Stimulated activated memory B cell treated with anti-CD40 and anti-IgM and Interleukin-4, amounts not matched to agents 10 μg/mL and 1 μg/mL and 100 μg/mL, for 72 hours (primary cell): ENCODE results near the gene RFC2.
"Not testable (repeated sequence)": the region's sequence is repeated elsewhere in the genome, so short reads cannot be mapped to it uniquely, and the experiment has no call there.

ENCODE experiments used
- ATAC-seq: fragments of 150-1000 bp; cut with Tn5 transposase; 2 replicates; pipeline ENCODE4 v1.10.0; 2021
- H3K27ac Mint-ChIP-seq: one replicate; pipeline ENCODE4 v1.8.0; 2022; ENCODE audit warnings: mild to moderate bottlenecking, mixed read lengths
- H3K27me3 Mint-ChIP-seq: one replicate; pipeline ENCODE4 v1.8.0; 2022; ENCODE audit warnings: mixed read lengths
- H3K36me3 Mint-ChIP-seq: one replicate; pipeline ENCODE4 v1.8.0; 2022; ENCODE audit warnings: mixed read lengths
- H3K4me1 Mint-ChIP-seq: one replicate; pipeline ENCODE4 v1.8.0; 2022; ENCODE audit warnings: mixed read lengths
- H3K4me3 Mint-ChIP-seq: one replicate; pipeline ENCODE4 v1.8.0; 2022; ENCODE audit warnings: mild to moderate bottlenecking, moderate library complexity, mixed read lengths
- H3K9me3 Mint-ChIP-seq: one replicate; pipeline ENCODE4 v1.8.0; 2022; ENCODE audit warnings: mixed read lengths

Gene RFC2

GRCh38 chr7:74236284-74236683, 17.9 kb downstream of the RFC2 start:
- H3K36me3 Mint-ChIP-seq = peaks cover 67% of the 10 kb centered on the region
- H3K27me3 Mint-ChIP-seq = no peaks in the 10 kb centered on the region
- no peak overlapping the region for H3K27ac Mint-ChIP-seq
- H3K4me1 Mint-ChIP-seq = peaks cover 31% of the 10 kb centered on the region
- no peaks in the 10 kb centered on the region for H3K9me3 Mint-ChIP-seq
- ATAC-seq = no peak
- no peak overlapping the region for H3K4me3 Mint-ChIP-seq

DNA sequence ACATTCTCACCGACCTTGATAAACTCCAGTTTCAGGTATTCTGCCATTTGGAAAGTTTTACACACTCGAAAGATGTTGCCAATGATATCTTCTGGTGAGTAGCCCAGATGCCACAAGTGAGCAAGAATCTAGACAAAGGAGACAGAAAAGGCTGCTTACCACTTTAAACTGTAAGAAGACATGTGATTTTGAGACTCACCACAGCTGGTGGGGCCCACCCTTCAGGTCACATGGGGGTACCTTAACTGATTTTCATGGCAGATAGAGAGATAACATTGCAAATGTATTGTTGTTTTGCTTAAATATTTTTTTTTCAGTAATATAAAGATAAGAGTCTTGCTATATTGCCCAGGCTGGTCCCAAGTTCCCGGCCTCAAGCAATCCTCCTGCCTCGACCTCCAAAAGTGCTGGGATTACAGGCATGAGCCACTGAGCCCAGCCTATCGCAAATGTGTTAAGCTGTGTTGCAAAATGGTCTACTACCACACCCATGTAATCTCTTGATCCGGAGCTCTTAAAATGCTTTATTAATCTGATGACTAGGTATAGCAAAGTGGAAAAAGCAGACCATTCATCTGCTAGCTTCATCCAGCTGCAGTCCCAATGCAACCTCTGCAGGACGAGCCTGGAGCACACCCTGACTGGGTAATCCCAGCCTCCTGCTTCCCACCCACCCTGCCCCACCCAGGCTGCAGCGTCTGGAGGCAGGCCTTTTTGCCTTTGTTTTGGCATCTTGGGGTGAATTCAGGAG, 18.5 kb downstream of the RFC2 start:
- Mint-ChIP-seq H3K9me3 (no peaks in the 10 kb centered on the region), H3K4me1 (peaks cover 33% of the 10 kb centered on the region), H3K36me3 (peaks cover 66% of the 10 kb centered on the region), H3K27me3 (no peaks in the 10 kb centered on the region), H3K4me3 (no peak overlapping the region), H3K27ac (peak overlapping the region; percentile 33)
- ATAC-seq = no peak

GRCh38 chr7:74233655-74234285, 20.4 kb downstream of the RFC2 start:
- ATAC-seq = no peak
- H3K27ac Mint-ChIP-seq = peak overlapping the region; percentile 33
- H3K27me3 Mint-ChIP-seq = no peaks in the 10 kb centered on the region
- peaks cover 71% of the 10 kb centered on the region for H3K36me3 Mint-ChIP-seq
- no peaks in the 10 kb centered on the region for H3K9me3 Mint-ChIP-seq
- H3K4me1 Mint-ChIP-seq = peaks cover 47% of the 10 kb centered on the region
- H3K4me3 Mint-ChIP-seq = no peak overlapping the region

GRCh38 chr7:74231232-74231590, 23.0 kb downstream of the RFC2 start:
- H3K27ac Mint-ChIP-seq = peak overlapping the region; percentile 90
- peak overlapping the region; percentile 40 for H3K4me3 Mint-ChIP-seq
- H3K27me3 Mint-ChIP-seq = no peaks in the 10 kb centered on the region
- H3K9me3 Mint-ChIP-seq = no peaks in the 10 kb centered on the region
- peaks cover 57% of the 10 kb centered on the region for H3K4me1 Mint-ChIP-seq
- ATAC-seq = peak; percentile 94
- H3K36me3 Mint-ChIP-seq = peaks cover 67% of the 10 kb centered on the region

GRCh38 chr7:74230446-74231231, 23.6 kb downstream of the RFC2 start:
- ATAC-seq = peak; percentile 77
- no peaks in the 10 kb centered on the region for H3K27me3 Mint-ChIP-seq
- no peaks in the 10 kb centered on the region for H3K9me3 Mint-ChIP-seq
- H3K36me3 Mint-ChIP-seq = peaks cover 70% of the 10 kb centered on the region
- H3K4me3 Mint-ChIP-seq = peak overlapping the region; percentile 40
- H3K4me1 Mint-ChIP-seq = peaks cover 60% of the 10 kb centered on the region
- peak overlapping the region; percentile 90 for H3K27ac Mint-ChIP-seq

- Mint-ChIP-seq H3K27me3 (no peaks in the 10 kb centered on the region), H3K36me3 (peaks cover 70% of the 10 kb centered on the region), H3K27ac (peak overlapping the region; percentile 90), H3K9me3 (no peaks in the 10 kb centered on the region), H3K4me1 (peaks cover 61% of the 10 kb centered on the region), H3K4me3 (peak overlapping the region; percentile 31)
- ATAC-seq = no peak
Measured at GRCh38 chr7:74228951-74229900, 25.0 kb downstream of the RFC2 start.

GRCh38 chr7:74226633-74227032, 27.6 kb downstream of the RFC2 start:
- Mint-ChIP-seq H3K36me3 (peaks cover 74% of the 10 kb centered on the region), H3K9me3 (no peaks in the 10 kb centered on the region), H3K27me3 (no peaks in the 10 kb centered on the region), H3K27ac (peak overlapping the region; percentile 26), H3K4me1 (peaks cover 70% of the 10 kb centered on the region), H3K4me3 (no peak overlapping the region)
- ATAC-seq = no peak

GRCh38 chr7:74225400-74225799, 28.8 kb downstream of the RFC2 start:
- H3K27ac Mint-ChIP-seq = no peak overlapping the region

GRCh38 chr7:74224907-74225306, 29.3 kb downstream of the RFC2 start:
- not testable (repeated sequence) for ATAC-seq, H3K27ac Mint-ChIP-seq, H3K9me3 Mint-ChIP-seq, H3K27me3 Mint-ChIP-seq
- Mint-ChIP-seq H3K4me1 (peaks cover 60% of the 10 kb centered on the region), H3K36me3 (peaks cover 68% of the 10 kb centered on the region), H3K4me3 (peak overlapping the region; percentile 7)

More at GRCh38 chr7:74225400-74225799, 28.8 kb downstream of the RFC2 start:
- Mint-ChIP-seq H3K27me3 (no peaks in the 10 kb centered on the region), H3K9me3 (no peaks in the 10 kb centered on the region), H3K4me1 (peaks cover 62% of the 10 kb centered on the region), H3K36me3 (peaks cover 68% of the 10 kb centered on the region), H3K4me3 (no peak overlapping the region)
- ATAC-seq = no peak

DNA sequence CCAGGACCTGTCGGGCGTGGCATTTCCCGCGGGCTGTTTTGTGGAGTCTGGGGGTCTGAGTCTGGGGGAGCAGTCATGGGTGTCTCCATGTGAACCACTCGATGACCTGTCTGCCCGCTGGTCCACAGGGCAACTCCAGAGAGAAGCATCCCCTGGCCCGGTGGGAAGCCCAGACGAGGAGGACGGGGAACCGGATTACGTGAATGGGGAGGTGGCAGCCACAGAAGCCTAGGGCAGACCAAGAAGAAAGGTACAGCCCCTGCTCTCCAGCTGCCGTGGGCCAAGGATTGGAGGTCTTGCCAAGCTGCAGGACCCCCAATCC, 29.7 kb downstream of the RFC2 start:
- Mint-ChIP-seq H3K36me3 (peaks cover 68% of the 10 kb centered on the region), H3K4me1 (peaks cover 58% of the 10 kb centered on the region), H3K4me3 (no peak overlapping the region), H3K9me3 (no peaks in the 10 kb centered on the region), H3K27me3 (no peaks in the 10 kb centered on the region), H3K27ac (no peak overlapping the region)
- no peak for ATAC-seq

- Mint-ChIP-seq H3K36me3 (peaks cover 62% of the 10 kb centered on the region), H3K27ac (peak overlapping the region; percentile 25), H3K4me3 (no peak overlapping the region), H3K27me3 (no peaks in the 10 kb centered on the region), H3K9me3 (no peaks in the 10 kb centered on the region), H3K4me1 (peaks cover 52% of the 10 kb centered on the region)
- ATAC-seq = peak; percentile 31
Measured at GRCh38 chr7:74223711-74224510, 30.3 kb downstream of the RFC2 start.

- Mint-ChIP-seq H3K27ac (peak overlapping the region; percentile 25), H3K9me3 (no peaks in the 10 kb centered on the region), H3K4me3 (no peak overlapping the region), H3K4me1 (peaks cover 57% of the 10 kb centered on the region), H3K36me3 (peaks cover 67% of the 10 kb centered on the region), H3K27me3 (no peaks in the 10 kb centered on the region)
- no peak for ATAC-seq
Measured at GRCh38 chr7:74222851-74223710, 31.1 kb downstream of the RFC2 start.

DNA sequence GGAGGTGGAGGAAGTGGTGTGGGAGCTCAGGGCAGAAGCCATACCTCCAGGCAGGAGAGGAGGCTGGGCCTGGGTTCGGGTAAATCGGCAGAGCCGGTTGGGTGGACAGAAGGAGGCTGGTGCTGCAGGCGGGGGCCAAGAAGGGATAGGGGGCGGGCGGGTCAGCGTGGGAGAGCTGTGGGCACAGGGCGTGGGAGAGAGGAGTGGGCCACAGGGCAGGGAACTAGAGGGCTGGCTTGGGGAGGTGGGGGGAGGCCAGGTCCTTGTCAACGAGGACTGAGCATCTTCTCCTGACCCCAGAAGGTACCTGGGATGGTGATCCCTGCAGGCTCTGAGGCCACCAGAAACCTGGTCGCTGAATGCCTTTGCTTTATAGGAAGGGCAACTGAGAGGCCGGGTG, 32.5 kb downstream of the RFC2 start:
- Mint-ChIP-seq H3K27ac (peak overlapping the region; percentile 11), H3K36me3 (peaks cover 73% of the 10 kb centered on the region), H3K4me1 (peaks cover 61% of the 10 kb centered on the region), H3K9me3 (no peaks in the 10 kb centered on the region), H3K27me3 (no peaks in the 10 kb centered on the region), H3K4me3 (no peak overlapping the region)
- ATAC-seq = no peak
